WTC11 (cell line): ENCODE results near the gene FHIP1B. TPM values are rescaled to one million over a fixed set of nuclear protein-coding genes. Genes with fewer than 3 reads are reported as not detected.

Source experiments
- ATAC-seq: fragments of 200-7000 bp; cut with Tn5 transposase; 2 replicates; pipeline ENCODE4 v1.10.0; 2021; ENCODE audit warnings: mild to moderate bottlenecking, moderate library complexity
- CTCF ChIA-PET: fragments of 300-600 bp; sonication (Branson Sonifier 250); formaldehyde crosslinking; loops from one replicate; lab custom pipeline; 2021; ENCODE audit warnings: antibody characterized with exemption; lab: Charles Lee
- POLR2A ChIA-PET: fragments of 350-600 bp; sonication (Branson Sonifier 250); formaldehyde crosslinking; loops from one replicate; lab custom pipeline; 2021; ENCODE audit warnings: antibody characterized with exemption; lab: Charles Lee
- DNase-seq: peaks from one replicate; pipeline ENCODE4 v3.0.0; 2021; ENCODE audit warnings: low spot score
- H3K27ac Mint-ChIP-seq: 2 replicates; pipeline ENCODE4 v1.8.0; 2021; ENCODE audit warnings: mixed read lengths
- H3K27me3 Mint-ChIP-seq: 2 replicates; pipeline ENCODE4 v1.8.0; 2021; ENCODE audit warnings: low read depth, mild to moderate bottlenecking, moderate library complexity, mixed read lengths
- H3K36me3 Mint-ChIP-seq: 2 replicates; pipeline ENCODE4 v1.8.0; 2021; ENCODE audit warnings: mixed read lengths
- H3K4me1 Mint-ChIP-seq: 2 replicates; pipeline ENCODE4 v1.8.0; 2022; ENCODE audit warnings: mixed read lengths
- H3K4me3 Mint-ChIP-seq: 2 replicates; pipeline ENCODE4 v1.8.0; 2021; ENCODE audit warnings: mild to moderate bottlenecking, moderate library complexity, mixed read lengths
- H3K9me3 Mint-ChIP-seq: 2 replicates; pipeline ENCODE4 v1.8.0; 2021; ENCODE audit warnings: mixed read lengths
- GRHL2 ChIP-seq: fragments of 250-450 bp; sonication (Bioruptor Pico); IDR thresholded peaks from 2 replicates; pipeline ENCODE4 v1.8.0; 2022; ENCODE audit warnings: mild to moderate bottlenecking, moderate library complexity; ENCODE audit not compliant: insufficient replicate concordance, severe bottlenecking
- KAT7 ChIP-seq: sonication (generic); formaldehyde crosslinking; IDR thresholded peaks from 2 replicates; pipeline ENCODE4 v1.8.1; 2023; ENCODE audit warnings: missing genetic modification reagents, mild to moderate bottlenecking, borderline replicate concordance
- PRRX2 ChIP-seq: fragments of 250-450 bp; sonication (Bioruptor Pico); IDR thresholded peaks from 2 replicates; pipeline ENCODE4 v1.8.0; 2021; ENCODE audit warnings: mild to moderate bottlenecking
- TCF7 ChIP-seq: sonication (generic); formaldehyde crosslinking; IDR thresholded peaks from 2 replicates; pipeline ENCODE4 v1.8.0; 2022; ENCODE audit warnings: mild to moderate bottlenecking, low read depth, missing genetic modification reagents, moderate library complexity
- ZNF396 ChIP-seq: fragments of 250-450 bp; sonication (Bioruptor Pico); IDR thresholded peaks from 2 replicates; pipeline ENCODE4 v1.8.0; 2021; ENCODE audit warnings: mild to moderate bottlenecking, moderate library complexity, borderline replicate concordance
- total RNA-seq: library from RNA; stranded (reverse); gene quantifications from 3 replicates; pipeline ENCODE4 v1.2.3, GENCODE V29; 2021
- TF ChIP-seq, protein P1 (sequence below): sonication (generic); formaldehyde crosslinking; IDR thresholded peaks from 2 replicates; pipeline ENCODE4 v1.8.1; 2023; ENCODE audit warnings: mild to moderate bottlenecking, missing genetic modification reagents
- TF ChIP-seq, protein P2 (sequence below): fragments of 200-600 bp; IDR thresholded peaks from 2 replicates; pipeline ENCODE4 v1.8.0; 2022; ENCODE audit warnings: antibody characterized with exemption
- TF ChIP-seq, protein P3 (sequence below): sonication (generic); formaldehyde crosslinking; IDR thresholded peaks from 2 replicates; pipeline ENCODE4 v1.8.0; 2022; ENCODE audit warnings: mild to moderate bottlenecking, missing genetic modification reagents
- TF ChIP-seq, protein P4 (sequence below): sonication (generic); formaldehyde crosslinking; IDR thresholded peaks from 2 replicates; pipeline ENCODE4 v1.8.0; 2023; ENCODE audit warnings: mild to moderate bottlenecking, missing genetic modification reagents
- TF ChIP-seq, protein P5 (sequence below): sonication (generic); formaldehyde crosslinking; IDR thresholded peaks from 2 replicates; pipeline ENCODE4 v1.8.1; 2022; ENCODE audit warnings: low read depth, mild to moderate bottlenecking, moderate library complexity, missing genetic modification reagents, borderline replicate concordance
- TF ChIP-seq, protein P6 (sequence below): sonication (generic); formaldehyde crosslinking; IDR thresholded peaks from 2 replicates; pipeline ENCODE4 v1.8.1; 2023; ENCODE audit warnings: mild to moderate bottlenecking, missing genetic modification reagents, moderate library complexity
- TF ChIP-seq, protein P7 (sequence below): sonication (generic); formaldehyde crosslinking; IDR thresholded peaks from 2 replicates; pipeline ENCODE4 v1.8.1; 2022; ENCODE audit warnings: low read depth, missing genetic modification reagents, borderline replicate concordance
- TF ChIP-seq, protein P8 (sequence below): fragments of 250-450 bp; sonication (Bioruptor Pico); IDR thresholded peaks from 2 replicates; pipeline ENCODE4 v1.9.0; 2021; ENCODE audit warnings: mild to moderate bottlenecking, borderline replicate concordance

The FHIP1B gene
- total RNA-seq, 1 experiment from 2014 or later, result 24.8 TPM

DNA sequence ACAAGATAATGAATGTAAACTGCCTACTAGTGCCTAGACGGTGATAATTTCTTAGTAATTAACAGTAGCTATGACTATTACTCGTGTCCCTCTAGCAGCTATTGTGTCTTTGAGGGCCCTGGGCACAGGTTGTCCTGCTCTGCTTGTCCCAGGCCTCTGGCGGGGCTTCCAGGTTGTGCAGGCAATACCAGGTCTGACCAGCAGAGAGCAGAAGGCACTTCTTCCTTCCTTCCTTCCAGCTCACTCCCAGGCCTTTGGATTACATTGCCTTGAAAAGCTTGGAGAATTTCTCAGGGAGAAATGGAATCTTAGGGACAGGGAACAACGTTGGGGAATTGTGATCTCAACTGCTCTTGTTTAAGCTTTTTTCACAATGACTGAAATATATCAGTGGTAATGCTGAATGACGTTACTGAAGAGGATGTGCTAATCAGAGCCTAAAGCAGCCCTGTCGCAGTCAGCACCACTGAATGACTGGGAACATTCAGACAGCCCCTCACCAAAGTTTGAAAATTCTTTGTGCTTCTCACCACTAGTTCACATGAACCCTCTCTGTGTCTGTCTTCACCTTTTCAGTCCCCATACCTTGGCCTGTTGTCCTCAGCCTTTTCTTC is 16.8 kb upstream of the FHIP1B start:
- ChIA-PET POLR2A (interaction anchor here (2.0 kb wide), 1 partner anchor 17 kb away, joined by 4 read pairs; no protein-coding TSS in a partner anchor), CTCF (interaction anchor here (0.5 to 5.1 kb wide), 51 partner anchors 9 to 298 kb away, joined by 3 to 146 read pairs (median 6); partner anchors contain the start of genes CAVIN3, CCKBR, CNGA4 and FHIP1B)
- peaks cover 4% of the 10 kb centered on the region for H3K27me3 Mint-ChIP-seq
- no peaks in the 10 kb centered on the region for H3K9me3 Mint-ChIP-seq
- no peak overlapping the region for H3K27ac Mint-ChIP-seq
- no peak overlapping the region for H3K4me3 Mint-ChIP-seq
- ATAC-seq (peak; percentile 99), DNase-seq (peak; percentile 89)
- TF ChIP-seq, protein P1, sequence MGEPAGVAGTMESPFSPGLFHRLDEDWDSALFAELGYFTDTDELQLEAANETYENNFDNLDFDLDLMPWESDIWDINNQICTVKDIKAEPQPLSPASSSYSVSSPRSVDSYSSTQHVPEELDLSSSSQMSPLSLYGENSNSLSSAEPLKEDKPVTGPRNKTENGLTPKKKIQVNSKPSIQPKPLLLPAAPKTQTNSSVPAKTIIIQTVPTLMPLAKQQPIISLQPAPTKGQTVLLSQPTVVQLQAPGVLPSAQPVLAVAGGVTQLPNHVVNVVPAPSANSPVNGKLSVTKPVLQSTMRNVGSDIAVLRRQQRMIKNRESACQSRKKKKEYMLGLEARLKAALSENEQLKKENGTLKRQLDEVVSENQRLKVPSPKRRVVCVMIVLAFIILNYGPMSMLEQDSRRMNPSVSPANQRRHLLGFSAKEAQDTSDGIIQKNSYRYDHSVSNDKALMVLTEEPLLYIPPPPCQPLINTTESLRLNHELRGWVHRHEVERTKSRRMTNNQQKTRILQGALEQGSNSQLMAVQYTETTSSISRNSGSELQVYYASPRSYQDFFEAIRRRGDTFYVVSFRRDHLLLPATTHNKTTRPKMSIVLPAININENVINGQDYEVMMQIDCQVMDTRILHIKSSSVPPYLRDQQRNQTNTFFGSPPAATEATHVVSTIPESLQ (CRISPR knock-in tag), result no peak
- TF ChIP-seq, protein P2, sequence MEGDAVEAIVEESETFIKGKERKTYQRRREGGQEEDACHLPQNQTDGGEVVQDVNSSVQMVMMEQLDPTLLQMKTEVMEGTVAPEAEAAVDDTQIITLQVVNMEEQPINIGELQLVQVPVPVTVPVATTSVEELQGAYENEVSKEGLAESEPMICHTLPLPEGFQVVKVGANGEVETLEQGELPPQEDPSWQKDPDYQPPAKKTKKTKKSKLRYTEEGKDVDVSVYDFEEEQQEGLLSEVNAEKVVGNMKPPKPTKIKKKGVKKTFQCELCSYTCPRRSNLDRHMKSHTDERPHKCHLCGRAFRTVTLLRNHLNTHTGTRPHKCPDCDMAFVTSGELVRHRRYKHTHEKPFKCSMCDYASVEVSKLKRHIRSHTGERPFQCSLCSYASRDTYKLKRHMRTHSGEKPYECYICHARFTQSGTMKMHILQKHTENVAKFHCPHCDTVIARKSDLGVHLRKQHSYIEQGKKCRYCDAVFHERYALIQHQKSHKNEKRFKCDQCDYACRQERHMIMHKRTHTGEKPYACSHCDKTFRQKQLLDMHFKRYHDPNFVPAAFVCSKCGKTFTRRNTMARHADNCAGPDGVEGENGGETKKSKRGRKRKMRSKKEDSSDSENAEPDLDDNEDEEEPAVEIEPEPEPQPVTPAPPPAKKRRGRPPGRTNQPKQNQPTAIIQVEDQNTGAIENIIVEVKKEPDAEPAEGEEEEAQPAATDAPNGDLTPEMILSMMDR, result peak; percentile 80
- TF ChIP-seq, protein P3, sequence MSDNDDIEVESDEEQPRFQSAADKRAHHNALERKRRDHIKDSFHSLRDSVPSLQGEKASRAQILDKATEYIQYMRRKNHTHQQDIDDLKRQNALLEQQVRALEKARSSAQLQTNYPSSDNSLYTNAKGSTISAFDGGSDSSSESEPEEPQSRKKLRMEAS (CRISPR knock-in tag), result 0 out of 2 replicates have a peak, but pooled peaks have one; percentile 25
- peaks cover 8% of the 10 kb centered on the region for H3K4me1 Mint-ChIP-seq
- H3K36me3 Mint-ChIP-seq, result no peaks in the 10 kb centered on the region

DNA sequence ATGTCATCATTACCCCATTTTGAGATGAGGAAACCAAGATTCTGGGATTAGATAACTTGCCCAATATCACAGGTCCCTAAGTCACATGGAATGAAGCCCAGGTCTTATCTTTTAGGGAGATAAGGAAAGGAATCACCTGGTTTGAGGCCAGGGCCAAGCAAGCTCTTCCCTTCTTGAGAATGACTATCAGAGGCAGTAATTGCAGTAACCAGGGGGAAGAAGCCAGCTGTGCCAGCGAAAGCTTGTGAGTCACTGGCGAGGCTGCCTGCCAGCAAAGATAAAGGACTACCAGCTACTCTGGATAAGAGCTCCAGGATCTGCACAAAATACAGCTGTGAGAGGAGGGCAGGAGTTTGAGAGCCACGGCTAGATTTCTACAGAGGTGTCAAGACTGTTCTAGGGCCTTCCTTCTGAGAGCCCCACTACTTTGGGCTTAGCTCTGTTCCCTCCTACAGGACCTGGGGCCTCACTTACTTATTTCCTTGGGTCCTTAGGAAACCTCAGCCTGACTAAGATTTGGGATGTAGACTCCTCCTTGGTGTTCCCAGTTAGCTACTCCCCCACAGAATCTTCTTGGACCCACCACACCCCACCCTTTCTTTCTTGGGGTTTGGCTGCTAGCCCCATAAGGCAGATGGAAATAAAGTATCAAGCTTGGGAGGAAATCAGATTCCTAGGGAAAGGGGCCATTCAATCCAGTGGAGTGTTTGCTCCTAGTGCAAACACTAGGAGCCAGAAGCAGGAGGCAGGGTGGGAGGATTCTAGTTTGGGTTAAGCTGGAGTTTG is 15.5 kb upstream of the FHIP1B start:
- H3K4me1 Mint-ChIP-seq, result peaks cover 8% of the 10 kb centered on the region
- DNase-seq (no peak), ATAC-seq (no peak)
- ChIA-PET CTCF (interaction anchor here (0.6 to 5.1 kb wide), 22 partner anchors 8 to 226 kb away, joined by 3 to 146 read pairs (median 17); partner anchors contain the start of genes CAVIN3 and CCKBR), POLR2A (interaction anchor here (0.6 to 2.0 kb wide), 2 partner anchors 18 to 540 kb away, joined by 4 read pairs; no protein-coding TSS in a partner anchor)
- no peak overlapping the region for H3K4me3 Mint-ChIP-seq
- H3K27ac Mint-ChIP-seq, result no peak overlapping the region
- H3K27me3 Mint-ChIP-seq, result peaks cover 4% of the 10 kb centered on the region
- H3K36me3 Mint-ChIP-seq, result no peaks in the 10 kb centered on the region
- no peaks in the 10 kb centered on the region for H3K9me3 Mint-ChIP-seq
- TF ChIP-seq ZNF396 (CRISPR knock-in tag) (no peak), KAT7 (CRISPR knock-in tag) (no peak), GRHL2 (CRISPR knock-in tag) (no peak), TCF7 (CRISPR knock-in tag) (no peak), PRRX2 (no peak)
- TF ChIP-seq, protein P4, sequence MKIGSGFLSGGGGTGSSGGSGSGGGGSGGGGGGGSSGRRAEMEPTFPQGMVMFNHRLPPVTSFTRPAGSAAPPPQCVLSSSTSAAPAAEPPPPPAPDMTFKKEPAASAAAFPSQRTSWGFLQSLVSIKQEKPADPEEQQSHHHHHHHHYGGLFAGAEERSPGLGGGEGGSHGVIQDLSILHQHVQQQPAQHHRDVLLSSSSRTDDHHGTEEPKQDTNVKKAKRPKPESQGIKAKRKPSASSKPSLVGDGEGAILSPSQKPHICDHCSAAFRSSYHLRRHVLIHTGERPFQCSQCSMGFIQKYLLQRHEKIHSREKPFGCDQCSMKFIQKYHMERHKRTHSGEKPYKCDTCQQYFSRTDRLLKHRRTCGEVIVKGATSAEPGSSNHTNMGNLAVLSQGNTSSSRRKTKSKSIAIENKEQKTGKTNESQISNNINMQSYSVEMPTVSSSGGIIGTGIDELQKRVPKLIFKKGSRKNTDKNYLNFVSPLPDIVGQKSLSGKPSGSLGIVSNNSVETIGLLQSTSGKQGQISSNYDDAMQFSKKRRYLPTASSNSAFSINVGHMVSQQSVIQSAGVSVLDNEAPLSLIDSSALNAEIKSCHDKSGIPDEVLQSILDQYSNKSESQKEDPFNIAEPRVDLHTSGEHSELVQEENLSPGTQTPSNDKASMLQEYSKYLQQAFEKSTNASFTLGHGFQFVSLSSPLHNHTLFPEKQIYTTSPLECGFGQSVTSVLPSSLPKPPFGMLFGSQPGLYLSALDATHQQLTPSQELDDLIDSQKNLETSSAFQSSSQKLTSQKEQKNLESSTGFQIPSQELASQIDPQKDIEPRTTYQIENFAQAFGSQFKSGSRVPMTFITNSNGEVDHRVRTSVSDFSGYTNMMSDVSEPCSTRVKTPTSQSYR (CRISPR knock-in tag), result no peak
- TF ChIP-seq, protein P5, sequence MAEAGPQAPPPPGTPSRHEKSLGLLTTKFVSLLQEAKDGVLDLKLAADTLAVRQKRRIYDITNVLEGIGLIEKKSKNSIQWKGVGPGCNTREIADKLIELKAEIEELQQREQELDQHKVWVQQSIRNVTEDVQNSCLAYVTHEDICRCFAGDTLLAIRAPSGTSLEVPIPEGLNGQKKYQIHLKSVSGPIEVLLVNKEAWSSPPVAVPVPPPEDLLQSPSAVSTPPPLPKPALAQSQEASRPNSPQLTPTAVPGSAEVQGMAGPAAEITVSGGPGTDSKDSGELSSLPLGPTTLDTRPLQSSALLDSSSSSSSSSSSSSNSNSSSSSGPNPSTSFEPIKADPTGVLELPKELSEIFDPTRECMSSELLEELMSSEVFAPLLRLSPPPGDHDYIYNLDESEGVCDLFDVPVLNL, result no peak
- TF ChIP-seq, protein P6, sequence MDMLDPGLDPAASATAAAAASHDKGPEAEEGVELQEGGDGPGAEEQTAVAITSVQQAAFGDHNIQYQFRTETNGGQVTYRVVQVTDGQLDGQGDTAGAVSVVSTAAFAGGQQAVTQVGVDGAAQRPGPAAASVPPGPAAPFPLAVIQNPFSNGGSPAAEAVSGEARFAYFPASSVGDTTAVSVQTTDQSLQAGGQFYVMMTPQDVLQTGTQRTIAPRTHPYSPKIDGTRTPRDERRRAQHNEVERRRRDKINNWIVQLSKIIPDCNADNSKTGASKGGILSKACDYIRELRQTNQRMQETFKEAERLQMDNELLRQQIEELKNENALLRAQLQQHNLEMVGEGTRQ, result no peak
- TF ChIP-seq, protein P7, sequence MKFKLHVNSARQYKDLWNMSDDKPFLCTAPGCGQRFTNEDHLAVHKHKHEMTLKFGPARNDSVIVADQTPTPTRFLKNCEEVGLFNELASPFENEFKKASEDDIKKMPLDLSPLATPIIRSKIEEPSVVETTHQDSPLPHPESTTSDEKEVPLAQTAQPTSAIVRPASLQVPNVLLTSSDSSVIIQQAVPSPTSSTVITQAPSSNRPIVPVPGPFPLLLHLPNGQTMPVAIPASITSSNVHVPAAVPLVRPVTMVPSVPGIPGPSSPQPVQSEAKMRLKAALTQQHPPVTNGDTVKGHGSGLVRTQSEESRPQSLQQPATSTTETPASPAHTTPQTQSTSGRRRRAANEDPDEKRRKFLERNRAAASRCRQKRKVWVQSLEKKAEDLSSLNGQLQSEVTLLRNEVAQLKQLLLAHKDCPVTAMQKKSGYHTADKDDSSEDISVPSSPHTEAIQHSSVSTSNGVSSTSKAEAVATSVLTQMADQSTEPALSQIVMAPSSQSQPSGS (CRISPR knock-in tag), result no peak
- TF ChIP-seq, protein P8, sequence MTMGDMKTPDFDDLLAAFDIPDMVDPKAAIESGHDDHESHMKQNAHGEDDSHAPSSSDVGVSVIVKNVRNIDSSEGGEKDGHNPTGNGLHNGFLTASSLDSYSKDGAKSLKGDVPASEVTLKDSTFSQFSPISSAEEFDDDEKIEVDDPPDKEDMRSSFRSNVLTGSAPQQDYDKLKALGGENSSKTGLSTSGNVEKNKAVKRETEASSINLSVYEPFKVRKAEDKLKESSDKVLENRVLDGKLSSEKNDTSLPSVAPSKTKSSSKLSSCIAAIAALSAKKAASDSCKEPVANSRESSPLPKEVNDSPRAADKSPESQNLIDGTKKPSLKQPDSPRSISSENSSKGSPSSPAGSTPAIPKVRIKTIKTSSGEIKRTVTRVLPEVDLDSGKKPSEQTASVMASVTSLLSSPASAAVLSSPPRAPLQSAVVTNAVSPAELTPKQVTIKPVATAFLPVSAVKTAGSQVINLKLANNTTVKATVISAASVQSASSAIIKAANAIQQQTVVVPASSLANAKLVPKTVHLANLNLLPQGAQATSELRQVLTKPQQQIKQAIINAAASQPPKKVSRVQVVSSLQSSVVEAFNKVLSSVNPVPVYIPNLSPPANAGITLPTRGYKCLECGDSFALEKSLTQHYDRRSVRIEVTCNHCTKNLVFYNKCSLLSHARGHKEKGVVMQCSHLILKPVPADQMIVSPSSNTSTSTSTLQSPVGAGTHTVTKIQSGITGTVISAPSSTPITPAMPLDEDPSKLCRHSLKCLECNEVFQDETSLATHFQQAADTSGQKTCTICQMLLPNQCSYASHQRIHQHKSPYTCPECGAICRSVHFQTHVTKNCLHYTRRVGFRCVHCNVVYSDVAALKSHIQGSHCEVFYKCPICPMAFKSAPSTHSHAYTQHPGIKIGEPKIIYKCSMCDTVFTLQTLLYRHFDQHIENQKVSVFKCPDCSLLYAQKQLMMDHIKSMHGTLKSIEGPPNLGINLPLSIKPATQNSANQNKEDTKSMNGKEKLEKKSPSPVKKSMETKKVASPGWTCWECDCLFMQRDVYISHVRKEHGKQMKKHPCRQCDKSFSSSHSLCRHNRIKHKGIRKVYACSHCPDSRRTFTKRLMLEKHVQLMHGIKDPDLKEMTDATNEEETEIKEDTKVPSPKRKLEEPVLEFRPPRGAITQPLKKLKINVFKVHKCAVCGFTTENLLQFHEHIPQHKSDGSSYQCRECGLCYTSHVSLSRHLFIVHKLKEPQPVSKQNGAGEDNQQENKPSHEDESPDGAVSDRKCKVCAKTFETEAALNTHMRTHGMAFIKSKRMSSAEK (CRISPR knock-in tag), result no peak
